Measurements from ENCODE around the gene UFD1.

DNA sequence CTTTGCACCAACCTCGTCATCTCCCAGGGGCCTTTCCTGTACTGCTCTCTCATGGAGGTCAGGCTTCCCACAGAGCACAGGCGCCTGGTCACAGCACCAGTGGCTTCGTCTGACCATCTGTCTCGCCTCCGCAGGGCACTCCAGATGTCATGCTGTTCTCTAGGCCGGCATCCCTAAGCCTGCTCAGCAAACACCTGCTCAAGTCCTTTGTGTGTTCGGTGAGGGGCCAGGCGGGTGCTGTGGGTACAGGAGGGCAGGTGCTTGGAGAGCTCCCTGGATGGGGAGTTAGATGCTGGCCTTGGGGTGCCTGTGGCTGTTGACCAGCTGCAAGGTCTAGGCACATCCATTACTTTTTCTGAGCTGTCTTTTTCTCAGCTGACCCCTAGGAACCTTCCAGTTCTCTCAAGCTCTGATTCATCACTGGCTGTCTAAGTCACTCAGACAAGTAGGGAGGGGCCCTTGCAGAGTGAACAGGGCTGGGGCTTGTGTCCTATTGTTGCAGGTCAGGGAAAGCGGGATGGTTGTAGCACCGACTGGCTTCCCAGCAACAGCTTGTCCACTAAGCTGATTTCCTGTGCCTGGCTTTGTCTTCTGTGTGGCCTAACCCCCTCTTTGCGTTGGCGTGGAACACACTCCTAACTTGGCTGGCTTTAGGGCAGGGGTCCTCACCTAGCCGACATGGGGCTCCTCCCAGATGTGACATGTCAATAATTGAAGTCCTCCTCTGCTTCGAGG is 36.0 kb upstream of the UFD1 start:
- TF ChIP-seq TEAD4 (IDR thresholded peaks at IDR 0.05) (no peak), FOXM1 (IDR thresholded peaks at IDR 0.05; ENCODE audit: borderline replicate concordance, low read depth) (no peak), RAD21 (IDR thresholded peaks at IDR 0.05; ENCODE audit: low read depth) (no peak), YY1 (IDR thresholded peaks at IDR 0.05; ENCODE audit: low read depth) (no peak), TAF1 (IDR thresholded peaks at IDR 0.05; ENCODE audit: low read depth) (no peak), EP300 (IDR thresholded peaks at IDR 0.05; ENCODE audit: borderline replicate concordance) (no peak), NFIC (IDR thresholded peaks at IDR 0.05) (no peak), TCF12 (IDR thresholded peaks at IDR 0.05; ENCODE audit: low read depth) (no peak)
- TF ChIP-seq, protein P1, sequence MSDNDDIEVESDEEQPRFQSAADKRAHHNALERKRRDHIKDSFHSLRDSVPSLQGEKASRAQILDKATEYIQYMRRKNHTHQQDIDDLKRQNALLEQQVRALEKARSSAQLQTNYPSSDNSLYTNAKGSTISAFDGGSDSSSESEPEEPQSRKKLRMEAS (IDR thresholded peaks at IDR 0.05), result no peak
